ENCODE measurements around the gene OR5A2.

GRCh38 chr11:59459916-59460315 is 33.7 kb upstream of the OR5A2 start:
- TF ChIP-seq CTCF (IDR thresholded peaks at IDR 0.05; ENCODE audit: low read depth, low read length) (no peak), EZH2phosphoT487 (IDR thresholded peaks at IDR 0.05; ENCODE audit: low read depth) (no peak)
